IMR-90 (cell line): ENCODE measurements around the gene SLC9A7. TPM values are rescaled to one million over a fixed set of nuclear protein-coding genes. Genes with fewer than 3 reads are reported as not detected.

Source experiments
- microRNA-seq, 2 experiments: library from miRNA; stranded (forward) in 1 of 2; unstranded in 1 of 2; fragments of 10-50 nt in 1 of 2; fragments of <30 nt in 1 of 2; gene quantifications in 1 of 2; microRNA quantifications in 1 of 2; one replicate each; pipeline versions ENCODE3 to v1.1.0; 2013 to 2020; ENCODE audit not compliant: insufficient read depth in 1 of 2, insufficient read length in 1 of 2, unreplicated experiment in 1 of 2
- polyA plus RNA-seq, 3 experiments: library from polyadenylated mRNA; depleted of rRNA; stranded (reverse); fragments of >200 nt; gene quantifications; 2 replicates each; pipeline ENCODE4 v1.2.3, GENCODE V29; 2012; ENCODE audit warnings: low replicate concordance in 1 of 3
- small RNA-seq, 5 experiments: library from RNA; depleted of rRNA; stranded (forward); fragments of <200 nt; gene quantifications; one replicate each; pipeline ENCODE3, GENCODE V24; 2012
- total RNA-seq: library from RNA; depleted of rRNA; stranded (reverse); fragments of >200 nt; gene quantifications from 2 replicates; pipeline ENCODE4 v1.2.3, GENCODE V29; 2012; rRNA removed

SLC9A7 gene
- total and polyA plus RNA-seq, 2 of the 4 experiments (the other 2 are of a cell fraction): 14.4 to 76.4 TPM

Small RNAs within 50 kb of the gene (microRNA-seq; reads per million reads assigned to microRNA genes)
- not detected for gene RF00017 (ENCODE audit: insufficient read depth, insufficient read length)

Small RNAs within 50 kb of the gene (small RNA-seq; reads per million reads assigned to genes)
- gene RF00017: 0 reads per million in 5 experiments

Other genes starting within 250 kb of the SLC9A7 start
- 6.4 and 13.4 TPM in 2 replicates for gene ZNF674, start 213.7 kb downstream of the SLC9A7 start, total RNA-seq
- 1.7 and 2.2 TPM in 2 replicates for gene ZNF674, start 213.7 kb downstream of the SLC9A7 start, polyA plus RNA-seq (2012; rRNA removed)
- gene CHST7, start 185.4 kb downstream of the SLC9A7 start, total RNA-seq: 2.9 and 3.3 TPM in 2 replicates
- 4.8 and 5.5 TPM in 2 replicates for gene CHST7, start 185.4 kb downstream of the SLC9A7 start, polyA plus RNA-seq (2012; rRNA removed)
- gene RP2, start 77.9 kb upstream of the SLC9A7 start, total RNA-seq: 17.0 and 23.9 TPM in 2 replicates
- 4.7 and 6.8 TPM in 2 replicates for gene RP2, start 77.9 kb upstream of the SLC9A7 start, polyA plus RNA-seq (2012; rRNA removed)
- gene JADE3, start 153.3 kb upstream of the SLC9A7 start, total RNA-seq: 4.4 and 4.7 TPM in 2 replicates
- 1.7 and 2.1 TPM in 2 replicates for gene JADE3, start 153.3 kb upstream of the SLC9A7 start, polyA plus RNA-seq (2012; rRNA removed)